Endothelial cell of umbilical vein (primary cell): Measurements from ENCODE around the gene CSNK1E. TPM values are rescaled to one million over a fixed set of nuclear protein-coding genes. Genes with fewer than 3 reads are reported as not detected.

Experiments used
- BruUV-seq: library from RNA; stranded (reverse); fragments of 400-500 nt; replicated peaks from 2 replicates; lab custom pipeline; 2021; lab: Mats Ljungman, UMichigan
- CTCF ChIA-PET: fragments of 300-600, 350-600 bp; sonication (Branson Sonifier 250); formaldehyde crosslinking; loops from one replicate; lab custom pipeline; 2021; ENCODE audit warnings: antibody characterized with exemption, inconsistent platforms; lab: Charles Lee
- POLR2A ChIA-PET: fragments of 300-600, 350-600 bp; sonication (Branson Sonifier 250); formaldehyde crosslinking; loops from one replicate; lab custom pipeline; 2021; ENCODE audit warnings: antibody characterized with exemption, inconsistent platforms; lab: Charles Lee
- DNase-seq: peaks from one replicate; pipeline ENCODE4 v3.0.0-alpha.2; 2011; ENCODE audit warnings: low read depth, low spot score
- FAIRE-seq: peaks from 2 replicates; lab custom pipeline; 2011; peaks lifted over from hg19 to GRCh38; lab: Jason Lieb, UNC
- H2AFZ ChIP-seq: 2 replicates; pipeline ENCODE4 v1.6.0; 2012; ENCODE audit warnings: low read depth, low read length, control low read depth, inconsistent platforms
- H3K27ac ChIP-seq: 2 replicates; pipeline ENCODE4 v1.5.1; 2011; ENCODE audit warnings: low read depth, mild to moderate bottlenecking, control low read depth, low read length, moderate library complexity; ENCODE audit not compliant: insufficient read depth
- H3K27me3 ChIP-seq, 2 experiments: 2 replicates each; pipeline versions ENCODE4 v1.6.0 to v1.6.1; 2011; ENCODE audit warnings: low read length in 2 of 2, mixed read lengths in 1 of 2; ENCODE audit not compliant: control insufficient read depth in 2 of 2, insufficient read depth in 2 of 2
- H3K36me3 ChIP-seq, 2 experiments: 2 replicates in 1 of 2; 3 replicates in 1 of 2; pipeline ENCODE4 v1.5.1; 2011; ENCODE audit warnings: low read length in 2 of 2, mild to moderate bottlenecking in 1 of 2, moderate library complexity in 1 of 2; ENCODE audit not compliant: control insufficient read depth in 2 of 2, insufficient read depth in 2 of 2; ENCODE audit errors: extremely low read depth in 1 of 2
- H3K4me1 ChIP-seq: 3 replicates; pipeline ENCODE4 v1.5.1; 2011; ENCODE audit warnings: mild to moderate bottlenecking, low read length; ENCODE audit not compliant: control insufficient read depth, insufficient read depth; ENCODE audit errors: extremely low read depth
- H3K4me2 ChIP-seq: 2 replicates; pipeline ENCODE4 v1.6.1; 2011; ENCODE audit warnings: low read length, control low read depth, mixed read lengths; ENCODE audit not compliant: insufficient read depth
- H3K4me3 ChIP-seq, 3 experiments: fragments of 200-600 bp in 1 of 3; sonication (generic), shearing (Covaris generic) in 1 of 3; replicated peaks in 1 of 3; 2 replicates each; pipeline ENCODE4 v1.5.1; 2011 to 2016; ENCODE audit warnings: control low read depth in 3 of 3, low read length in 3 of 3, mild to moderate bottlenecking in 2 of 3, inconsistent platforms in 1 of 3, low read depth in 1 of 3, moderate library complexity in 1 of 3; ENCODE audit not compliant: insufficient read depth in 1 of 3
- H3K79me2 ChIP-seq: 2 replicates; pipeline ENCODE4 v1.6.0; 2012; ENCODE audit warnings: low read length, inconsistent platforms; ENCODE audit not compliant: control insufficient read depth, insufficient read depth
- H3K9ac ChIP-seq: replicated peaks from 2 replicates; pipeline ENCODE3; 2011; ENCODE audit warnings: low read length, control low read depth; ENCODE audit not compliant: insufficient read depth; ENCODE audit errors: extremely low read depth
- H3K9me1 ChIP-seq: replicated peaks from 3 replicates; pipeline ENCODE4 v1.6.0; 2011; ENCODE audit warnings: mild to moderate bottlenecking, low read length; ENCODE audit not compliant: control insufficient read depth, insufficient read depth; ENCODE audit errors: extremely low read depth
- H3K9me3 ChIP-seq: replicated peaks from 2 replicates; pipeline ENCODE4 v1.5.1; 2012; ENCODE audit warnings: low read length, inconsistent platforms; ENCODE audit not compliant: control insufficient read depth, insufficient read depth
- H4K20me1 ChIP-seq: replicated peaks from 2 replicates; pipeline ENCODE3; 2011; ENCODE audit warnings: mild to moderate bottlenecking, low read length; ENCODE audit not compliant: control insufficient read depth, insufficient read depth; ENCODE audit errors: extremely low read depth
- FOS ChIP-seq: IDR thresholded peaks from 2 replicates; pipeline ENCODE4 v1.6.1; 2011; ENCODE audit warnings: mild to moderate bottlenecking, low read length, moderate library complexity, borderline replicate concordance; ENCODE audit not compliant: insufficient read depth
- GATA2 ChIP-seq: IDR thresholded peaks from 2 replicates; pipeline ENCODE4 v1.7.0; 2011; ENCODE audit warnings: low read depth, mild to moderate bottlenecking, moderate library complexity, mixed read lengths, low read length; ENCODE audit not compliant: insufficient read length, insufficient read depth
- JUN ChIP-seq: IDR thresholded peaks from 2 replicates; pipeline ENCODE4 v1.6.1; 2011; ENCODE audit warnings: borderline replicate concordance, low read depth; ENCODE audit not compliant: insufficient read length, insufficient read depth
- POLR2A ChIP-seq: IDR thresholded peaks from 2 replicates; pipeline ENCODE4 v1.6.1; 2012; ENCODE audit warnings: low read depth, mild to moderate bottlenecking, control low read depth, low read length
- POLR2AphosphoS5 ChIP-seq: IDR thresholded peaks from 2 replicates; pipeline ENCODE4 v1.6.1; 2012; ENCODE audit warnings: low read depth, mild to moderate bottlenecking, control low read depth, low read length, moderate library complexity; ENCODE audit not compliant: insufficient read depth
- dilution Hi-C: fragments of 300-500 bp; cut with MboI; formaldehyde crosslinking; loops from one replicate; pipeline ENCODE4 v1.15.0; 2019; ENCODE audit warnings: low sequenced_read_pairs; ENCODE audit not compliant: extremely low pct_ligation_motif_present
- intact Hi-C: fragments of 100-400 bp; cut with micrococcal nuclease; formaldehyde crosslinking; loops from one replicate; pipeline ENCODE4 v1.10.0; 2022
- polyA plus RNA-seq, 4 experiments: library from polyadenylated mRNA; depleted of rRNA in 3 of 4; stranded (reverse) in 3 of 4; unstranded in 1 of 4; fragments of >200 nt; gene quantifications; 2 replicates each; pipeline versions ENCODE4 v1.2.1 to v1.2.3, GENCODE V29; 2011 to 2012; ENCODE audit warnings: missing spikeins in 1 of 4
- total RNA-seq: library from RNA; stranded (reverse); gene quantifications from 2 replicates; pipeline ENCODE4 v1.2.3, GENCODE V29; 2021
- TF ChIP-seq, protein P1 (sequence below): IDR thresholded peaks from 2 replicates; pipeline ENCODE4 v1.6.1; 2011; ENCODE audit not compliant: insufficient read depth, insufficient read length
- TF ChIP-seq, protein P2 (sequence below), 2 donors: IDR thresholded peaks; 1 replicate in 1 of 2; 2 replicates in 1 of 2; pipeline ENCODE4 v1.5.1; 2011; ENCODE audit warnings: low read length in 2 of 2, mild to moderate bottlenecking in 2 of 2, moderate library complexity in 2 of 2, control low read depth in 1 of 2, inconsistent platforms in 1 of 2, low read depth in 1 of 2; ENCODE audit not compliant: insufficient read depth in 1 of 2; ENCODE audit errors: extremely low read depth in 1 of 2

Gene CSNK1E
- total and polyA plus RNA-seq, 2 donors (not counting 3 experiments of a cell fraction or from before 2014, with no cell fraction given) = 259 to 262 TPM

DNA sequence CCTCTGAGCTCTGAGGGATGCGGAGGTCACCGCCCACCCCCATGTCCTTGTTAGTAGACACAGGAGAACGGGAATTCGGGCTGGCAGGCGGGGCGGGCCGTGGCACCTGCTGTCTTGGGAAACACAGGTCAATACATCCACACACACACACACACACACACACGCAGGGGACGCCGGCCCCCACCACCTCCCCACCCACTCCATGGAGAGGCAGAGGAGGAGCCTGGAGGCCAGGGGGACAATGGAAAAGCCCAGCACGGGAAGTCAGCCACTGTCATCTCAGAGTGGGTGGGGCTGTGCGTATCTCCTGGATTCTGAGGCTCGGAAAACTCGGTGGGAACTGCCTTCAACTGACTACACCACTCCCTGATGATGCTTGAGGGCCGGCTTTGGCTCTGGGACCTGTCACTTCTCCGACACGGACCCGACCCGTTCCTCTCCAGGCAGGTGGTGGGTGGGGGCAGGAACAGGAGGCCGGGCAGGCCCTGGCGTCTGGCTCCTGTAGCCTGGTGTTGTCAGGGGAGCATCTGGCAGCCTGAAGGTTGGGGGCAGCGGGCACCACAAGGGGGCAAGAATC is 25.9 kb downstream of the CSNK1E start:
- dilution Hi-C loops = no loop called here
- TSS peak; percentile 44 for BruUV-seq

DNA sequence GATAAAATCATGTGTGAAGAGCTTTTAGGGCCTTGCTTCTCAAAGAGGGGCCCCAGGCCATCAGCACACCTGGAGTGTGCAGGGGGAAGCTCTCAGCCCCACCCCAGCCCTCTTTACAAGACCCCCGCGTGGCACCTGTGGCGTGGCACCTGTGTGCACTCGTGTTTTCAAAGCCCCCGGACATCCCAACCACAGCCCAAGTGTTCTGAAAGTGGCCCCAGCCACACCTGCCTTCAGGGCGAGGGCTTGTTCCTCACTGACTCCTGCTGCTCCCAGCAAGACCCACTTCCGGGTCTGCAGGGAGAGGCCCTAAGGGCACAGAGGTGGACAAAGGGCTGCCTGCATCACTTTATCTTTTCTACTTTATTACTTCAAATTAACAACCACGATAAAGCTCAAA is 26.9 kb downstream of the CSNK1E start:
- intact Hi-C loops = no loop called here
- no peak overlapping the region for H3K9ac ChIP-seq
- H3K9me1 ChIP-seq = no peaks in the 10 kb centered on the region
- POLR2A ChIA-PET = interaction anchor here (1.2 kb wide), 1 partner anchor 28 kb away, joined by 3 read pairs; no protein-coding TSS in a partner anchor
- BruUV-seq = no TSS peak
- no peak overlapping the region for H2AFZ ChIP-seq
- no peak overlapping the region for H3K4me2 ChIP-seq
- CTCF ChIA-PET = interaction anchor here (1.1 to 1.9 kb wide), 6 partner anchors 28 to 238 kb away, joined by 3 to 7 read pairs (median 3); no protein-coding TSS in a partner anchor
- H3K9me3 ChIP-seq = no peaks in the 10 kb centered on the region
- dilution Hi-C loops = no loop called here
- FAIRE-seq = no peak
- H3K79me2 ChIP-seq = peaks cover under 1% of the 10 kb centered on the region
- no peak overlapping the region for H3K4me3 ChIP-seq
- TF ChIP-seq, protein P1, sequence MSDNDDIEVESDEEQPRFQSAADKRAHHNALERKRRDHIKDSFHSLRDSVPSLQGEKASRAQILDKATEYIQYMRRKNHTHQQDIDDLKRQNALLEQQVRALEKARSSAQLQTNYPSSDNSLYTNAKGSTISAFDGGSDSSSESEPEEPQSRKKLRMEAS = no peak
- no peak for TF ChIP-seq GATA2
- no peak for TF ChIP-seq POLR2AphosphoS5
- TF ChIP-seq FOS = no peak
- TF ChIP-seq, protein P2, sequence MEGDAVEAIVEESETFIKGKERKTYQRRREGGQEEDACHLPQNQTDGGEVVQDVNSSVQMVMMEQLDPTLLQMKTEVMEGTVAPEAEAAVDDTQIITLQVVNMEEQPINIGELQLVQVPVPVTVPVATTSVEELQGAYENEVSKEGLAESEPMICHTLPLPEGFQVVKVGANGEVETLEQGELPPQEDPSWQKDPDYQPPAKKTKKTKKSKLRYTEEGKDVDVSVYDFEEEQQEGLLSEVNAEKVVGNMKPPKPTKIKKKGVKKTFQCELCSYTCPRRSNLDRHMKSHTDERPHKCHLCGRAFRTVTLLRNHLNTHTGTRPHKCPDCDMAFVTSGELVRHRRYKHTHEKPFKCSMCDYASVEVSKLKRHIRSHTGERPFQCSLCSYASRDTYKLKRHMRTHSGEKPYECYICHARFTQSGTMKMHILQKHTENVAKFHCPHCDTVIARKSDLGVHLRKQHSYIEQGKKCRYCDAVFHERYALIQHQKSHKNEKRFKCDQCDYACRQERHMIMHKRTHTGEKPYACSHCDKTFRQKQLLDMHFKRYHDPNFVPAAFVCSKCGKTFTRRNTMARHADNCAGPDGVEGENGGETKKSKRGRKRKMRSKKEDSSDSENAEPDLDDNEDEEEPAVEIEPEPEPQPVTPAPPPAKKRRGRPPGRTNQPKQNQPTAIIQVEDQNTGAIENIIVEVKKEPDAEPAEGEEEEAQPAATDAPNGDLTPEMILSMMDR (IDR thresholded peaks at IDR 0.05; ENCODE audit: extremely low read depth in 1 of 2, insufficient read depth in 1 of 2, low read depth in 1 of 2, low read length in 2 of 2) = no peak
- TF ChIP-seq POLR2A = no peak
- TF ChIP-seq JUN = no peak
- H3K27me3 ChIP-seq = no peaks in the 10 kb centered on the region
- no peak for DNase-seq
- H3K36me3 ChIP-seq = peaks cover 7 to 34% of the 10 kb centered on the region in 2 experiments
- H3K27ac ChIP-seq = no peak overlapping the region
- H3K4me1 ChIP-seq = no peaks in the 10 kb centered on the region
- no peaks in the 10 kb centered on the region for H4K20me1 ChIP-seq

More for the DNA sequence above, 25.9 kb downstream of the CSNK1E start:
- FAIRE-seq (no peak), DNase-seq (no peak)
- H3K9me1 ChIP-seq = no peaks in the 10 kb centered on the region
- no peak overlapping the region for H3K9ac ChIP-seq
- peaks cover 3% of the 10 kb centered on the region for H3K79me2 ChIP-seq
- no peak overlapping the region for H3K27ac ChIP-seq
- POLR2A ChIA-PET = interaction anchor here (1.2 kb wide), 1 partner anchor 27 kb away, joined by 3 read pairs; no protein-coding TSS in a partner anchor
- H3K4me1 ChIP-seq = no peaks in the 10 kb centered on the region
- intact Hi-C loops = no loop called here
- no peaks in the 10 kb centered on the region for H4K20me1 ChIP-seq
- TF ChIP-seq, protein P2 (IDR thresholded peaks at IDR 0.05; ENCODE audit: extremely low read depth in 1 of 2, insufficient read depth in 1 of 2, low read depth in 1 of 2, low read length in 2 of 2) = peak in 1 of 2 donors; percentile 5
- TF ChIP-seq GATA2 = no peak
- no peak overlapping the region for H3K4me3 ChIP-seq
- H3K27me3 ChIP-seq = no peaks in the 10 kb centered on the region
- H3K9me3 ChIP-seq = no peaks in the 10 kb centered on the region
- H2AFZ ChIP-seq = no peak overlapping the region
- CTCF ChIA-PET = interaction anchor here (1.4 kb wide), 1 partner anchor 61 kb away, joined by 3 read pairs; no protein-coding TSS in a partner anchor
- H3K4me2 ChIP-seq = no peak overlapping the region
- H3K36me3 ChIP-seq = peaks cover 13 to 43% of the 10 kb centered on the region in 2 experiments
